Measurements from ENCODE around the gene AGAP4. TPM values are rescaled to one million over a fixed set of nuclear protein-coding genes. Genes with fewer than 3 reads are reported as not detected.
"Not testable (repeated sequence)": the region's sequence is repeated elsewhere in the genome, so short reads cannot be mapped to it uniquely, and the experiment has no call there.

Gene AGAP4
- total and polyA plus RNA-seq, 9 donors = 9.4 to 23.4 (median 17.2) TPM

GRCh38 chr10:45819552-45819951 lies 27.7 kb downstream of the AGAP4 start:
- no peak overlapping the region for H3K4me3 ChIP-seq
- no peaks in the 10 kb centered on the region for H3K36me3 ChIP-seq
- no peak for TF ChIP-seq POLR2A (IDR thresholded peaks at IDR 0.05)
- TF ChIP-seq EP300 (IDR thresholded peaks at IDR 0.05) = no peak
- TF ChIP-seq CTCF (IDR thresholded peaks at IDR 0.05) = no peak
- H3K9me3 ChIP-seq = no peaks in the 10 kb centered on the region
- 66 to 70% (median 68%) methylated on average over 9 of the region's 9 CpGs for WGBS, 3 donors
- H3K27me3 ChIP-seq = no peaks in the 10 kb centered on the region
- H3K4me1 ChIP-seq (ENCODE audit: insufficient read depth) = no peaks in the 10 kb centered on the region
- H3K27ac ChIP-seq = no peak overlapping the region
- intact Hi-C loops (cut with DNase I) = no loop called here
- no peak for DNase-seq

DNA sequence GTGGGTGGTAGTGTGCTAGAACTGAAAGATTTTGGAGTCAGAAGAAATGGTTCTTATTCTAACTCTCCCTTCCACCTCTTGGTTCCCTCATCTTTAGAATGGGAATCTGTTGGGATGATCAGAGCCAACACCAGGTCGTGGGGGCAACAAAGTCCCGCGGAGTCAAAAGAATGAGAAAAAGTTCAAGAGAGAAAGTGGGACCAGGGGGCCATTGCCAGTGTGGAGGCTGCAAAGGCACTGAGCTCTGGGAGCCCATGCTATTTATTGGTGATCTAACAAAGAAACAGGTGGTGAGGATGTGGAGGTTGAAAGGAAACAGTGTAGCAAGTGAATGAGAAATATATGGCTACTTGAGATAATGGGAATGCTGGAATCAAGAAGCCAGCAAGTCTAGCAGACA lies 29.4 kb downstream of the AGAP4 start:
- intact Hi-C loops (cut with DNase I) = no loop called here
- WGBS, 3 donors = 89 to 90% (median 89%) methylated on average over 3 of the region's 3 CpGs
- no peak overlapping the region for H3K4me3 ChIP-seq
- no peak for TF ChIP-seq CTCF (IDR thresholded peaks at IDR 0.05)
- TF ChIP-seq EP300 (IDR thresholded peaks at IDR 0.05) = no peak
- TF ChIP-seq POLR2A (IDR thresholded peaks at IDR 0.05) = no peak
- H3K36me3 ChIP-seq = no peaks in the 10 kb centered on the region
- no peaks in the 10 kb centered on the region for H3K27me3 ChIP-seq
- no peak for DNase-seq
- no peak overlapping the region for H3K27ac ChIP-seq
- no peaks in the 10 kb centered on the region for H3K9me3 ChIP-seq
- no peaks in the 10 kb centered on the region for H3K4me1 ChIP-seq (ENCODE audit: insufficient read depth)

DNA sequence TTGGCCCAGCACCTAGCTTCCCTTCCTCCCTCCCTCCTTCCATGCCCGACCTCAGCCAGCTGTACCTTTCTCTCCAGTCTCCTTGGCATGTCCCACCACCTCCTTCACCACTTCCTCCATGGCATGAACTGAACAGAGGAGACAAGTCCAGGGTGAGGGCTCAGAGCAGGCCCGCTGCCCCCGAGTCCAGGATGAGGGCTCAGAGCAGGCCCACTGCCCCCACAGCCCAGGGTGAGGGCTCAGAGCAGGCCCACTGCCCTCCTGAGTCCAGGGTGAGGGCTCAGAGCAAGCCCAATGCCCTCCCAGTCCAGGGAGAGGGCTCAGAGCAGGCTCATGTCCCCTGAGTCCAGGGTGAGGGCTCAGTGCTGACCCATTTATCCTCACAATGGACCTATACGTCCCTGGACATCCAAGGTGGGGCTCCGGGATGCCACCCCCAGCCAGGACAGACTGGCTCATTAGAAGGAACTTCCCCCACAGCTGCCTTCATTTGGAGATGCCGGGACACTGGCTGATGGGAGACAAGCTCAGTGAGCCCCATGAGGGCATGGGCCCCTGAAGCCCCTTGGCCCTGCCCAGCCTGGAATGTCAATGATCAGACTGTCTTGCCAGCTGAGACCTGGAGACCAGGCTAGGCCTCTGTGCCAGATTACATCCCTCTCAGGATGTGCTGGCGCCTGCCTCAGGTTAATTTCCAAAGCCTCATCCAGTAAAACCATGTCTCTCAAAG lies 30.0 kb downstream of the AGAP4 start:
- 93 to 97% (median 94%) methylated on average over 7 of the region's 7 CpGs for WGBS, 3 donors

DNA sequence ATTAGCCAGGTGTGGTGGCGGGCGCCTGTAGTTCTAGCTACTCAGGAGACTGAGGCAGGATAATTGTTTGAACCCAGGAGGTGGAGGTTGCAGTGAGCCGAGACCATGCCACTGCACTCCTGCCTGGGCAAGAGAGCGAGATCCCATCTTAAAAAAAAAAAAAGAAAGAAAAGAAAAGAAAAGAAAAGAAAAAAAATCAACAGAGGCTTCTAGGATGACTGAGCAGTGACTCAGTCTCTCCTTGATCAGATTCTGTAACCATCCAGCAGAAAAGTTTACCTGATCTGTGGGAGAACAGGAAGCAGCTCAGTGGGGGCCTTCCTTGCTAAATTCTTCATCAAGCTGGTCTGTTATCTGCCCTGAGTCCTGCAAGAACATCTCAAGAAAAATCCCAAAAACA lies 33.2 kb downstream of the AGAP4 start:
- H3K36me3 ChIP-seq; H3K27ac ChIP-seq; H3K4me1 ChIP-seq (ENCODE audit: insufficient read depth); H3K4me3 ChIP-seq; H3K27me3 ChIP-seq; intact Hi-C loops (cut with DNase I); H3K9me3 ChIP-seq; DNase-seq: not testable (repeated sequence)
- 92 to 95% (median 94%) methylated on average over 4 of the region's 4 CpGs for WGBS, 3 donors

More for the DNA sequence above, 30.0 kb downstream of the AGAP4 start:
- no peaks in the 10 kb centered on the region for H3K27me3 ChIP-seq
- H3K4me1 ChIP-seq (ENCODE audit: insufficient read depth) = no peaks in the 10 kb centered on the region
- no peak for TF ChIP-seq EP300 (IDR thresholded peaks at IDR 0.05)
- TF ChIP-seq CTCF (IDR thresholded peaks at IDR 0.05) = no peak
- TF ChIP-seq POLR2A (IDR thresholded peaks at IDR 0.05) = no peak
- no peak overlapping the region for H3K4me3 ChIP-seq
- H3K36me3 ChIP-seq = no peaks in the 10 kb centered on the region
- intact Hi-C loops (cut with DNase I) = no loop called here
- H3K9me3 ChIP-seq = no peaks in the 10 kb centered on the region
- H3K27ac ChIP-seq = no peak overlapping the region
- DNase-seq = no peak

GRCh38 chr10:45812959-45813358 lies 34.3 kb downstream of the AGAP4 start:
- WGBS, 3 donors = 72 to 76% (median 73%) methylated on average over 13 of the region's 13 CpGs
- intact Hi-C loops (cut with DNase I) = not testable (repeated sequence)

More at GRCh38 chr10:45812959-45813358, 34.3 kb downstream of the AGAP4 start:
- H3K4me1 ChIP-seq (ENCODE audit: insufficient read depth); DNase-seq; H3K27ac ChIP-seq; H3K9me3 ChIP-seq; H3K27me3 ChIP-seq; H3K36me3 ChIP-seq; H3K4me3 ChIP-seq: not testable (repeated sequence)
